GM18870 (cell line): Measurements from ENCODE around the gene ARHGAP26.
A peak's percentile ranks its signal among the peaks of the same experiment; 100 is the strongest.

Experiments
- ATAC-seq: cut with Tn5 transposase; IDR thresholded peaks from one replicate; pipeline ENCODE4 v1.9.1; 2021; ENCODE audit warnings: moderate library complexity; ENCODE audit not compliant: unreplicated experiment

Gene ARHGAP26

GRCh38 chr5:143209881-143210395, 439.8 kb downstream of the ARHGAP26 start:
- ATAC-seq: no peak

- ATAC-seq: no peak
These were observed 440.4 kb downstream of the ARHGAP26 start for GRCh38 chr5:143210576-143210975.

- ATAC-seq: no peak
These were observed 442.1 kb downstream of the ARHGAP26 start for GRCh38 chr5:143212261-143212660.

GRCh38 chr5:143213231-143213850, 443.2 kb downstream of the ARHGAP26 start:
- ATAC-seq: no peak

GRCh38 chr5:143213851-143214363, 443.7 kb downstream of the ARHGAP26 start:
- peak; percentile 54 for ATAC-seq

GRCh38 chr5:143214458-143214857, 444.3 kb downstream of the ARHGAP26 start:
- no peak for ATAC-seq

- ATAC-seq: no peak
These were observed 444.7 kb downstream of the ARHGAP26 start for GRCh38 chr5:143214890-143215289.

GRCh38 chr5:143215690-143216089, 445.5 kb downstream of the ARHGAP26 start:
- no peak for ATAC-seq

GRCh38 chr5:143216211-143216610, 446.0 kb downstream of the ARHGAP26 start:
- ATAC-seq: no peak

GRCh38 chr5:143217065-143217803, 447.1 kb downstream of the ARHGAP26 start:
- no peak for ATAC-seq

GRCh38 chr5:143217804-143218160, 447.6 kb downstream of the ARHGAP26 start:
- peak; percentile 27 for ATAC-seq

GRCh38 chr5:143218517-143219170, 448.5 kb downstream of the ARHGAP26 start:
- ATAC-seq: no peak

GRCh38 chr5:143219696-143220095, 449.5 kb downstream of the ARHGAP26 start:
- ATAC-seq: no peak

GRCh38 chr5:143220748-143221251, 450.6 kb downstream of the ARHGAP26 start:
- no peak for ATAC-seq

GRCh38 chr5:143222287-143223231, 452.4 kb downstream of the ARHGAP26 start:
- peak; percentile 67 for ATAC-seq

GRCh38 chr5:143224672-143225071, 454.5 kb downstream of the ARHGAP26 start:
- no peak for ATAC-seq

- no peak for ATAC-seq
These were observed 455.3 kb downstream of the ARHGAP26 start for GRCh38 chr5:143225511-143225910.

GRCh38 chr5:143226361-143226760, 456.2 kb downstream of the ARHGAP26 start:
- ATAC-seq: no peak

- ATAC-seq: no peak
These were observed 456.7 kb downstream of the ARHGAP26 start for GRCh38 chr5:143226872-143227271.

GRCh38 chr5:143227301-143227700, 457.1 kb downstream of the ARHGAP26 start:
- no peak for ATAC-seq
